MM.1S (cell line): ENCODE measurements around the gene FMO3.

Source experiments
- DNase-seq: peaks from one replicate; pipeline ENCODE4 v3.0.0-alpha.2; 2015
- H2AFZ ChIP-seq: fragments of 300-600 bp; sonication (generic); 2 replicates; pipeline ENCODE4 v1.6.0; 2016; ENCODE audit warnings: antibody characterized with exemption, low read length
- H3F3A ChIP-seq: fragments of 300-600 bp; sonication (generic); 2 replicates; pipeline ENCODE4 v1.6.1; 2016; ENCODE audit warnings: mild to moderate bottlenecking, antibody characterized with exemption, low read length, moderate library complexity, mixed read lengths; ENCODE audit not compliant: insufficient read depth
- H3K27ac ChIP-seq: fragments of 300-600 bp; sonication (generic); 2 replicates; pipeline ENCODE4 v1.5.1; 2016; ENCODE audit warnings: mild to moderate bottlenecking, low read length
- H3K27me3 ChIP-seq: fragments of 300-600 bp; sonication (generic); replicated peaks from 2 replicates; pipeline ENCODE4 v1.6.0; 2016; ENCODE audit warnings: low read length; ENCODE audit not compliant: insufficient read depth
- H3K36me3 ChIP-seq: fragments of 300-600 bp; sonication (generic); replicated peaks from 2 replicates; pipeline ENCODE4 v1.6.1; 2016; ENCODE audit warnings: mild to moderate bottlenecking, low read length, mixed read lengths; ENCODE audit not compliant: insufficient read depth
- H3K4me1 ChIP-seq: fragments of 300-600 bp; sonication (generic); 2 replicates; pipeline ENCODE4 v1.6.1; 2016; ENCODE audit warnings: low read length, mixed read lengths
- H3K4me2 ChIP-seq: fragments of 300-600 bp; sonication (generic); 2 replicates; pipeline ENCODE4 v1.6.0; 2016; ENCODE audit warnings: low read depth, low read length
- H3K4me3 ChIP-seq: fragments of 300-600 bp; sonication (generic); 2 replicates; pipeline ENCODE4 v1.5.1; 2016; ENCODE audit warnings: low read length, mixed read lengths
- H3K79me2 ChIP-seq: fragments of 300-600 bp; sonication (generic); 2 replicates; pipeline ENCODE4 v1.6.1; 2016; ENCODE audit warnings: mixed run types, low read length, mixed read lengths
- H3K9ac ChIP-seq: fragments of 300-600 bp; sonication (generic); 2 replicates; pipeline ENCODE4 v1.6.1; 2016; ENCODE audit warnings: low read length, mixed read lengths
- H3K9me2 ChIP-seq: fragments of 300-600 bp; sonication (generic); replicated peaks from 2 replicates; pipeline ENCODE4 v1.6.1; 2016; ENCODE audit warnings: mild to moderate bottlenecking, low read length, mixed read lengths; ENCODE audit not compliant: insufficient read depth
- H3K9me3 ChIP-seq: fragments of 300-600 bp; sonication (generic); replicated peaks from 2 replicates; pipeline ENCODE4 v1.6.1; 2016; ENCODE audit warnings: mild to moderate bottlenecking, low read length, mixed read lengths; ENCODE audit not compliant: insufficient read depth
- H4K20me1 ChIP-seq: fragments of 300-600 bp; sonication (generic); 2 replicates; pipeline ENCODE4 v1.6.1; 2016; ENCODE audit warnings: mild to moderate bottlenecking, low read length, moderate library complexity, mixed read lengths; ENCODE audit not compliant: insufficient read depth
- EZH2 ChIP-seq: fragments of 300-600 bp; sonication (generic); optimal IDR thresholded peaks from 2 replicates; pipeline ENCODE3; 2017; ENCODE audit warnings: low read depth, mild to moderate bottlenecking, antibody characterized with exemption, low read length, mixed read lengths
- EZH2phosphoT487 ChIP-seq: fragments of 300-600 bp; sonication (generic); IDR thresholded peaks from 2 replicates; pipeline ENCODE4 v1.6.1; 2018; ENCODE audit warnings: antibody characterized with exemption, low read length
- TF ChIP-seq, protein P1 (sequence below): fragments of 300-600 bp; sonication (generic); IDR thresholded peaks from 2 replicates; pipeline ENCODE4 v1.5.1; 2016; ENCODE audit warnings: antibody characterized with exemption, low read length, mixed read lengths

FMO3 gene

DNA sequence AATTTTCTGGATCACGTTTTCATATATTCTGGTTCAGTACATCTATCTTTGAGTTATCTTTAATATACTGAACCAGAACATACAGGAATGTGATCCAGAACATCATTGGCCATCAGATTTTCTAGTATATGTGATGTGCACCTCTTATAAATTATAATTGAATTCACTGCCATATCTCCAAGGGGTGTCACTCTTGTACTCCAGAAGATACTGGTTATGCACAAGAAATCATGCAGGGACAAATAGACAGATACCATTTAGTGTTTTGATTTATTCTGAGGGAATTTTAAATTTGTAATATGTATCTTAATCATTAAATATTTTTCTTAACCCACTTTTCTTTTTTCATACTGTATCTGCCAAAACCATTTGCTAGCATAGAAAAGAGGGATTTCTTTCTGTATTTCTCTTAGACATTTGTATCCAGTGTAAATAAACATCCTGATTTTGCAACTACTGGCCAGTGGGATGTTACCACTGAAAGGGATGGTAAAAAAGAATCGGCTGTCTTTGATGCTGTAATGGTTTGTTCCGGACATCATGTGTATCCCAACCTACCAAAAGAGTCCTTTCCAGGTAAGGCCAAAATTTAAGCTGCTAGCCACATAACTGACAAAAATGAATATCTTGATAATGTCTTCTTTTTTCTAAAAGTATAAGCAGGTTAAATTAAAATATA is 16.7 kb downstream of the FMO3 start:
- H3K4me2 ChIP-seq = no peak overlapping the region
- TF ChIP-seq, protein P1, sequence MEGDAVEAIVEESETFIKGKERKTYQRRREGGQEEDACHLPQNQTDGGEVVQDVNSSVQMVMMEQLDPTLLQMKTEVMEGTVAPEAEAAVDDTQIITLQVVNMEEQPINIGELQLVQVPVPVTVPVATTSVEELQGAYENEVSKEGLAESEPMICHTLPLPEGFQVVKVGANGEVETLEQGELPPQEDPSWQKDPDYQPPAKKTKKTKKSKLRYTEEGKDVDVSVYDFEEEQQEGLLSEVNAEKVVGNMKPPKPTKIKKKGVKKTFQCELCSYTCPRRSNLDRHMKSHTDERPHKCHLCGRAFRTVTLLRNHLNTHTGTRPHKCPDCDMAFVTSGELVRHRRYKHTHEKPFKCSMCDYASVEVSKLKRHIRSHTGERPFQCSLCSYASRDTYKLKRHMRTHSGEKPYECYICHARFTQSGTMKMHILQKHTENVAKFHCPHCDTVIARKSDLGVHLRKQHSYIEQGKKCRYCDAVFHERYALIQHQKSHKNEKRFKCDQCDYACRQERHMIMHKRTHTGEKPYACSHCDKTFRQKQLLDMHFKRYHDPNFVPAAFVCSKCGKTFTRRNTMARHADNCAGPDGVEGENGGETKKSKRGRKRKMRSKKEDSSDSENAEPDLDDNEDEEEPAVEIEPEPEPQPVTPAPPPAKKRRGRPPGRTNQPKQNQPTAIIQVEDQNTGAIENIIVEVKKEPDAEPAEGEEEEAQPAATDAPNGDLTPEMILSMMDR = no peak
- TF ChIP-seq EZH2phosphoT487 (no peak), EZH2 (no peak)
- H4K20me1 ChIP-seq = no peaks in the 10 kb centered on the region
- no peaks in the 10 kb centered on the region for H3F3A ChIP-seq
- no peaks in the 10 kb centered on the region; the same call in 1 of the 2 replicates for H3K4me1 ChIP-seq
- H3K9me3 ChIP-seq = no peaks in the 10 kb centered on the region
- H3K27me3 ChIP-seq = no peaks in the 10 kb centered on the region
- H3K36me3 ChIP-seq = no peaks in the 10 kb centered on the region
- H2AFZ ChIP-seq = no peak overlapping the region
- no peak overlapping the region for H3K4me3 ChIP-seq
- H3K79me2 ChIP-seq = no peaks in the 10 kb centered on the region
- no peaks in the 10 kb centered on the region for H3K9me2 ChIP-seq
- H3K9ac ChIP-seq = no peak overlapping the region
- no peak for DNase-seq
- no peak overlapping the region for H3K27ac ChIP-seq

DNA sequence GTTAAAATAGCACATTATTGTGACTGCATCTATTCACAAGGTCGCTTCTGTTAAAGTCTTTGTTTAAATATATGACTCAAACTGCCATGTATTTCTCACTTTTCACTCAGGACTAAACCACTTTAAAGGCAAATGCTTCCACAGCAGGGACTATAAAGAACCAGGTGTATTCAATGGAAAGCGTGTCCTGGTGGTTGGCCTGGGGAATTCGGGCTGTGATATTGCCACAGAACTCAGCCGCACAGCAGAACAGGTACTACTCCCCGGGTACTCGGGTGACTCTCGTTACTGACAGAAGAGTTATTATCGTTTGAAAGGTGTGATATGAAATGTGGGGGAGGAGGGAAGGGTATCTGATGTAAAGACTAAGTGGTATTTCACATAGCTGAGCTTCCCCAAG is 17.3 kb downstream of the FMO3 start:
- Histone ChIP-seq H3K4me2 (no peak overlapping the region), H3K9me2 (no peaks in the 10 kb centered on the region), H3K4me1 (no peaks in the 10 kb centered on the region; the same call in 1 of the 2 replicates), H3K9ac (no peak overlapping the region), H3K79me2 (no peaks in the 10 kb centered on the region), H3F3A (no peaks in the 10 kb centered on the region), H3K27me3 (no peaks in the 10 kb centered on the region), H3K36me3 (no peaks in the 10 kb centered on the region), H3K27ac (no peak overlapping the region), H2AFZ (no peak overlapping the region), H4K20me1 (no peaks in the 10 kb centered on the region), H3K4me3 (no peak overlapping the region), H3K9me3 (no peaks in the 10 kb centered on the region)
- TF ChIP-seq, protein P1 = no peak
- TF ChIP-seq EZH2phosphoT487 (no peak), EZH2 (no peak)
- no peak for DNase-seq

DNA sequence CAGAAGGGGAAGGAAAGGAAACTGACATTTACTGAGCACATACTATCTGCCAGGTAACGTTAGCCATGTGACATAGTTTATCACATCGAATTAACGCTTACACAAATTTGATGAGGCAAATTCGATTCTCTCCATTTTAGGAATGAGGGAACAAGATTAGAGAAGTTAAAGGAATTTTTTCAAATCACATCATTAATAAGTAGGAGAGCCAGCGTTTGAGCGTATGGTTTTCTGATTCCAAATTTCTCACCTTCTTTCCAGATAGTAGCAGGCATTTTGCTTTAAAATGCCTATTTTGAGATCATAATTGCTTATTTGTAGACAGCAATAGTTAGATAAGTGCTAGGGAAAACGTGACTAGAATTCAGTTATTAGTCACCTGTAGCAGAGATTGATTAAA is 19.3 kb downstream of the FMO3 start:
- TF ChIP-seq EZH2 (no peak), EZH2phosphoT487 (no peak)
- TF ChIP-seq, protein P1 = no peak
- Histone ChIP-seq H3K27ac (no peak overlapping the region), H3K9ac (no peak overlapping the region)

More for the DNA sequence above, 19.3 kb downstream of the FMO3 start:
- H3F3A ChIP-seq = no peaks in the 10 kb centered on the region
- H3K4me3 ChIP-seq = no peak overlapping the region
- H4K20me1 ChIP-seq = no peaks in the 10 kb centered on the region
- no peaks in the 10 kb centered on the region for H3K9me3 ChIP-seq
- H3K9me2 ChIP-seq = no peaks in the 10 kb centered on the region
- H3K27me3 ChIP-seq = no peaks in the 10 kb centered on the region
- H3K4me2 ChIP-seq = no peak overlapping the region
- no peaks in the 10 kb centered on the region for H3K79me2 ChIP-seq
- no peak for DNase-seq
- no peak overlapping the region for H2AFZ ChIP-seq
- H3K4me1 ChIP-seq = no peaks in the 10 kb centered on the region
- no peaks in the 10 kb centered on the region for H3K36me3 ChIP-seq
